Neural progenitor cell (in vitro differentiated cells): ENCODE data around the gene NUP58. TPM values are rescaled to one million over a fixed set of nuclear protein-coding genes. Genes with fewer than 3 reads are reported as not detected.

Source experiments
- DNase-seq: peaks from one replicate; pipeline ENCODE4 v3.0.0-alpha.2; 2016; ENCODE audit warnings: low spot score
- H2AFZ ChIP-seq: fragments of 200-600 bp; sonication (generic); replicated peaks from 2 replicates; pipeline ENCODE4 v1.6.1; 2016; ENCODE audit warnings: antibody characterized with exemption
- H3F3A ChIP-seq: fragments of 200-600 bp; sonication (generic); 2 replicates; pipeline ENCODE4 v1.6.1; 2016; ENCODE audit warnings: antibody characterized with exemption, low read depth
- H3K27ac ChIP-seq: fragments of 200-600 bp; sonication (generic); 2 replicates; pipeline ENCODE4 v1.5.1; 2016; ENCODE audit warnings: mild to moderate bottlenecking
- H3K27me3 ChIP-seq: fragments of 200-600 bp; sonication (generic); 2 replicates; pipeline ENCODE4 v1.6.1; 2016; ENCODE audit warnings: mild to moderate bottlenecking, moderate library complexity
- H3K36me3 ChIP-seq: fragments of 200-600 bp; sonication (generic); 2 replicates; pipeline ENCODE4 v1.5.1; 2016
- H3K4me1 ChIP-seq: fragments of 200-600 bp; sonication (generic); 2 replicates; pipeline ENCODE4 v1.6.1; 2016; ENCODE audit warnings: mixed run types
- H3K4me2 ChIP-seq: fragments of 200-600 bp; sonication (generic); 2 replicates; pipeline ENCODE4 v1.6.1; 2016
- H3K4me3 ChIP-seq: fragments of 200-600 bp; sonication (generic); 2 replicates; pipeline ENCODE4 v1.5.1; 2016
- H3K79me2 ChIP-seq: fragments of 200-600 bp; sonication (generic); 2 replicates; pipeline ENCODE4 v1.6.1; 2016; ENCODE audit warnings: low read depth
- H3K9ac ChIP-seq: fragments of 200-600 bp; sonication (generic); 2 replicates; pipeline ENCODE4 v1.6.1; 2016
- H3K9me3 ChIP-seq: fragments of 200-600 bp; sonication (generic); 2 replicates; pipeline ENCODE4 v1.5.1; 2016; ENCODE audit warnings: low read depth
- H4K20me1 ChIP-seq: fragments of 200-600 bp; sonication (generic); 2 replicates; pipeline ENCODE4 v1.6.1; 2016; ENCODE audit warnings: low read depth
- H3K27ac Mint-ChIP-seq: 3 replicates; pipeline ENCODE4 v1.8.0; 2021; ENCODE audit warnings: mixed read lengths
- H3K27me3 Mint-ChIP-seq: 2 replicates; pipeline ENCODE4 v1.8.0; 2022; ENCODE audit warnings: low read depth, mild to moderate bottlenecking, inconsistent platforms, moderate library complexity, mixed read lengths; ENCODE audit not compliant: insufficient read depth
- H3K36me3 Mint-ChIP-seq: 3 replicates; pipeline ENCODE4 v1.8.0; 2021; ENCODE audit warnings: mixed read lengths
- H3K4me1 Mint-ChIP-seq: 3 replicates; pipeline ENCODE4 v1.8.0; 2021; ENCODE audit warnings: mixed read lengths
- H3K4me3 Mint-ChIP-seq: 3 replicates; pipeline ENCODE4 v1.8.0; 2021; ENCODE audit warnings: mild to moderate bottlenecking, moderate library complexity, mixed read lengths
- H3K9me3 Mint-ChIP-seq: 3 replicates; pipeline ENCODE4 v1.8.0; 2020; ENCODE audit warnings: mixed read lengths
- CTCF ChIP-seq: fragments of 200-600 bp; sonication (generic); IDR thresholded peaks from 2 replicates; pipeline ENCODE4 v1.5.1; 2017; ENCODE audit warnings: antibody characterized with exemption, mild to moderate bottlenecking
- EZH2 ChIP-seq: fragments of 200-600 bp; sonication (generic); IDR thresholded peaks from 2 replicates; pipeline ENCODE4 v1.6.1; 2017; ENCODE audit warnings: antibody characterized with exemption, mild to moderate bottlenecking, moderate library complexity
- EZH2phosphoT487 ChIP-seq: fragments of 200-600 bp; sonication (generic); IDR thresholded peaks from 2 replicates; pipeline ENCODE4 v1.6.1; 2017; ENCODE audit warnings: antibody characterized with exemption
- total RNA-seq: library from RNA; depleted of rRNA; stranded (reverse); fragments of >200 nt; gene quantifications from 2 replicates; pipeline ENCODE4 v1.2.3, GENCODE V29; 2015; ENCODE audit warnings: low replicate concordance

The NUP58 gene
- total RNA-seq, 1 donor from 2014 or later: 138 TPM

- Histone ChIP-seq H3K4me1 (no peaks in the 10 kb centered on the region), H3K27me3 (peaks cover 70% of the 10 kb centered on the region), H3F3A (peaks cover 6% of the 10 kb centered on the region), H3K9ac (no peak overlapping the region), H3K9me3 (no peaks in the 10 kb centered on the region), H3K4me2 (peak overlapping the region; percentile 98), H2AFZ (peak overlapping the region; percentile 100), H3K79me2 (no peaks in the 10 kb centered on the region), H3K36me3 (no peaks in the 10 kb centered on the region), H3K4me3 (peak overlapping the region; percentile 90), H4K20me1 (no peaks in the 10 kb centered on the region), H3K27ac (no peak overlapping the region)
- H3K9me3 Mint-ChIP-seq: no peaks in the 10 kb centered on the region
- no peaks in the 10 kb centered on the region for H3K36me3 Mint-ChIP-seq
- H3K27ac Mint-ChIP-seq: no peak overlapping the region
- peaks cover 6% of the 10 kb centered on the region for H3K4me1 Mint-ChIP-seq
- H3K27me3 Mint-ChIP-seq: peaks cover 39% of the 10 kb centered on the region
- DNase-seq: peak; percentile 66
- peak overlapping the region; percentile 85 for H3K4me3 Mint-ChIP-seq
- TF ChIP-seq EZH2 (peak; percentile 81), CTCF (peak; percentile 10), EZH2phosphoT487 (no peak)
Measured at GRCh38 chr13:25372284-25373081, 71.1 kb downstream of the NUP58 start.

- Mint-ChIP-seq H3K4me1 (peaks cover 6% of the 10 kb centered on the region), H3K27ac (no peak overlapping the region), H3K36me3 (no peaks in the 10 kb centered on the region), H3K27me3 (peaks cover 26% of the 10 kb centered on the region), H3K4me3 (no peak overlapping the region), H3K9me3 (no peaks in the 10 kb centered on the region)
- no peaks in the 10 kb centered on the region for H3K36me3 ChIP-seq
- no peak overlapping the region for H3K4me3 ChIP-seq
- H3K79me2 ChIP-seq: no peaks in the 10 kb centered on the region
- no peak overlapping the region for H3K4me2 ChIP-seq
- TF ChIP-seq CTCF (peak; percentile 76), EZH2phosphoT487 (no peak), EZH2 (no peak)
- no peaks in the 10 kb centered on the region for H4K20me1 ChIP-seq
- H3K27ac ChIP-seq: no peak overlapping the region
- no peak overlapping the region for H2AFZ ChIP-seq
- H3K4me1 ChIP-seq: no peaks in the 10 kb centered on the region
- peaks cover 45% of the 10 kb centered on the region for H3K27me3 ChIP-seq
- H3K9ac ChIP-seq: no peak overlapping the region
- H3F3A ChIP-seq: peaks cover 6% of the 10 kb centered on the region
- H3K9me3 ChIP-seq: no peaks in the 10 kb centered on the region
- DNase-seq: peak; percentile 54
Measured at GRCh38 chr13:25375727-25376358, 74.4 kb downstream of the NUP58 start.

GRCh38 chr13:25377244-25377962 is 76.0 kb downstream of the NUP58 start:
- H3K27ac Mint-ChIP-seq: no peak overlapping the region
- Histone ChIP-seq H3K27ac (no peak overlapping the region), H3K36me3 (no peaks in the 10 kb centered on the region), H3K79me2 (no peaks in the 10 kb centered on the region), H3K9me3 (no peaks in the 10 kb centered on the region), H3K9ac (no peak overlapping the region), H2AFZ (no peak overlapping the region), H4K20me1 (no peaks in the 10 kb centered on the region), H3K4me3 (no peak overlapping the region), H3K4me2 (no peak overlapping the region), H3K27me3 (peaks cover 29% of the 10 kb centered on the region), H3F3A (peaks cover 6% of the 10 kb centered on the region), H3K4me1 (no peaks in the 10 kb centered on the region)
- peaks cover 18% of the 10 kb centered on the region for H3K27me3 Mint-ChIP-seq
- H3K36me3 Mint-ChIP-seq: no peaks in the 10 kb centered on the region
- TF ChIP-seq EZH2phosphoT487 (no peak), EZH2 (no peak), CTCF (no peak)
- no peaks in the 10 kb centered on the region for H3K9me3 Mint-ChIP-seq
- H3K4me3 Mint-ChIP-seq: no peak overlapping the region
- H3K4me1 Mint-ChIP-seq: no peaks in the 10 kb centered on the region
- no peak for DNase-seq
